Forelimb muscle (tissue), 1 donor: ENCODE data around the gene KCTD13. TPM values are rescaled to one million over a fixed set of nuclear protein-coding genes. Genes with fewer than 3 reads are reported as not detected.
A peak's percentile ranks its signal among the peaks of the same experiment; 100 is the strongest.
"Not testable (repeated sequence)": the region's sequence is repeated elsewhere in the genome, so short reads cannot be mapped to it uniquely, and the experiment has no call there.

Source experiments
- DNase-seq: peaks from one replicate; pipeline ENCODE4 v3.0.0-alpha.2; 2013; ENCODE audit warnings: low read depth
- polyA plus RNA-seq: library from polyadenylated mRNA; unstranded; fragments of 120-200 nt; gene quantifications from one replicate; pipeline ENCODE4 v1.2.1, GENCODE V29; 2013; ENCODE audit not compliant: insufficient read length

KCTD13 gene, protein sequence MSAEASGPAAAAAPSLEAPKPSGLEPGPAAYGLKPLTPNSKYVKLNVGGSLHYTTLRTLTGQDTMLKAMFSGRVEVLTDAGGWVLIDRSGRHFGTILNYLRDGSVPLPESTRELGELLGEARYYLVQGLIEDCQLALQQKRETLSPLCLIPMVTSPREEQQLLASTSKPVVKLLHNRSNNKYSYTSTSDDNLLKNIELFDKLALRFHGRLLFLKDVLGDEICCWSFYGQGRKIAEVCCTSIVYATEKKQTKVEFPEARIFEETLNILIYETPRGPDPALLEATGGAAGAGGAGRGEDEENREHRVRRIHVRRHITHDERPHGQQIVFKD
- 11.7 TPM for polyA plus RNA-seq

DNA sequence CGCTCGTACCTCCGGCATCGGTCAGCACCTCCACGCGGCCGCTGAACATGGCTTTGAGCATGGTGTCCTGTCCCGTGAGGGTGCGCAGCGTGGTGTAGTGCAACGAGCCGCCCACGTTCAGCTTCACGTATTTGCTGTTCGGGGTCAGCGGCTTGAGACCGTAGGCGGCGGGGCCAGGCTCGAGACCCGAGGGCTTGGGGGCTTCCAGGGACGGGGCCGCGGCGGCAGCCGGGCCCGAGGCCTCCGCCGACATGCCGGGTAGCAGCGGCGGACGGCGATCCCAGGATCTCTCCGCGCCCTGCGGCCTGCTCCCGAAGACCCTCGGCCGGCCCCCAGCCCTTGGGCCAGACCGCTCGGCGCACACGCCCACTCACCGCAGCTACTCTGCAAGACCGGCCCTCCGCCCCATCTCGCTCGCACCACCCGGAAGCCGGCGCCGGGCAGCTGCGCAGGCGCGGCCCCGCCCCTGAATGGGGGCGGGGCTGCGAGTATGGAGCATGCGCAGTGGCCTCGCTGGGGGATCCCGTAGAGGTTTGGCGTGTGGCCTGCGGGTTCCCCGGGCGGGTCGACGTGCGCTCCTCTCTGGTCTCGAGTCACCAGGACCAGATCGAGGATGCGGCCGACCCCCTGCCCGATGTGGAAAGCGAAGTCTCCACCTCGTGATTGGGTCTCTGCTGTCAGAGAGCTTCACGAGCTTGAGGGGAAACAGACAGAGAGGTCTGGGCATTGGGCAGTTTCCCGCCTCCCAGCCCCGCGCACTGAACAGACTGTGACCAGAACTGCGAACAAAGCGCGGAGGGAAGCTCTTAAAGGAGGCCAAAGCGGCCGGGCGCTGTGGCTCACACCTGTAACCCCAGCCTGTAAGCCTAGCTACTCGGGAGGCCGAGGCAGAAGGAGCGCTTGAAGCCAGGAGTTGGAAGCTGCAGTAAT lies at the start of gene KCTD13:
TSS of gene KCTD13 (minus strand) at position 446 of the 930 bp plus-strand sequence. CDS start at position 253, 193 bp downstream.
- peak; percentile 55 for DNase-seq

DNA sequence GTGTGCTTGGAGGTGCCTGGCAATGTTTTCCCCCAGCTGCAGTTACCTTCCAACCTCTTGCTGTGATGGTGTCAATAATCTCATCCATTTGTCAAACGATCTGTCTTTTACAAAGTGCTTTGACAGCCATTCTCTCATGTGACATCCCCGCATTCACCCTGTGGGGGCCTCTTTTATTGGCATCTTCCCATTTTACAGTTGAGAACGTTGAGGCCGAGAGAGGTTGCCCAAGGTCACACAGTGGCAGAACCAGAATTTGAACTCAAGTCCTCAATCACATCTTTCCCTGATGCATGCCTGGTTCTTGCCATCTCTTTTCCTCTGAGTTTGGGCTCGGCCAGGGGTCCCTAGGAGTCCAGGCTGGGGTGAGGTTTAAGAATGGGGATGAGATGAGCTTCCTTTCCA lies 49.1 kb upstream of the KCTD13 start:
- DNase-seq = no peak

DNA sequence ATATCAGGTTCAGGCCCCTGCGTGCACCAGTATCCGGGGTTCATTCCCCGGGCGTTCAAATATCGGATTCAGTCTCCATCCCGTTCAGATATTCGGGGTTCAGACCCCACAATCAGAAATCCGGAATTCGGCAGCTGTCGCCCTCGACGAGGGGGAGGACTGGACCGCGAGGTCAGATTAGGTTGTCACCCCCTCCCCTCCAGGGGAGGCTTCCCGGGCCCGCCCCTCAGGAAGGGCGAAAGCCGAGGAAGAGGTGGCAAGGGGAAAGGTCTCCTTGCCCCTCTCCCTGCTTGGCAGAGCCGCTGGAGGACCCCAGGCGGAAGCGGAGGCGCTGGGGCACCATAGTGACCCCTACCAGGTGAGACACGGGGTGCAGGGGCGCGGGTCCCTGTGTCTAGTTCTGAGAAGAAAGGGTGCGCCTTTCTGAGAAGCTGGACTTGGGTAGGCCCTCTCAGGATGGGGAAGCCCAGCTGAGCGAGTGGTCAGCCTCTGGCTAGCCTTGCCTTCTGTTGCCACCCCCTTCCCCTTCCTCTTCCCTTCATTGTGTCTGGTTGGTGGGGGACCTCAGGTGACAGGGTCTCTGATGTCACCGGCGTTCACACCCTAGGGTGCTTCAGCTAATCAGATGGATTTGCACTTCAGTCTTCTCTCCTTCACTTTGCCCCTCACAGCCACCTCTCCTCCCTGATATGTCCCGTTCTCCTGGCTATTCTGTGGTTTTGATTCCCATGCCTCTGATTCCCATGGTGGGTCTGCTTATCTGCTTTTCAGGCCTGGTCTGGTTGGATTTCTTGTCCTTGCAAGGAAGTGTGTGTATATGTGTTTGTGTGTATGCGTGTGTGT lies 48.5 kb upstream of the KCTD13 start:
- no peak for DNase-seq

DNA sequence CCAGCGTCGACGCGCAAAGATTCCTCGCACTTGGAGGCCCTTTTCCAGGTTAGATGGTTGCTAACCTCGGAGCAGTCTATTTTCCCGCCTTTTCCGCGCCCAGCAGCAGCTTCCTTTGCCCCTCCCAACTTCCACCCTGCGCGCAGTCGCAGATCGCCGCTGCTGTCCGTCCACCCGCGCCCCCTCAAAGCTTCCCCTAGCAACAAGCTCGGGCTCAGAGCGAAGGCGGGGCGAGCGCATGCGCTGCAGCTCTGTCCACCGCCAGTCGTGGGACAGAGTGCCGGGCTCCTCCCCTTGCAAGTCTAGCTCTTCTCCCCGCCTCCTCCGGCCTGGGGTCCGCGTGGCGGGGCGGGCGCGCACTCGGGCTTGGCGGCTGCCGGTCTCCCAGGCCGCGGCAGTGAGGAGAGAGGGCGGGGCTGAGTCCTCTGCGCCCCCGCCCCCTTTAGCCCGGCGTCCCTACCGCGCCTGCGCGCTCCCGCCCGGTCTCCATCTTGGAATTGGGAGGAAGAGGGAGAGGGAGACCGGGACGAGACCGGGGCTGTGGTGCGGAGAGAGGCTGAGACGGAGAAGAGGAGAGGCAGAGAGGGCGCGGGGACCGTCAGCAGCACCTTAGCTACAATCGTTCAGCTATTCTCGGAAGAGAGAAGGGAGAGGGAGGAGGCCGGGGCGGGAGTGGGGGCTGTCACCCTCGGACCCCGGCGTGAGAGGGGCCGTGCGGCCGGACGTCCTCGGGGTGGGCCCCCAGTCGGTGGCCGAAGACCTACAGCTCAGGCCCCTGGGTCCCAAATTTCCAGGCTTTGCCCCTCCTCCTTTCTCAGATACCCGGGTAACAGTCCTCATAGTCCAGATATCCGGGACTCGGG lies 47.6 kb upstream of the KCTD13 start, which contains the start of gene TAOK2:
TSS of gene TAOK2 (plus strand) at position 485 of the 863 bp plus-strand sequence. CDS start 3,905 bp downstream, outside the sequence.
- DNase-seq = peak; percentile 96

DNA sequence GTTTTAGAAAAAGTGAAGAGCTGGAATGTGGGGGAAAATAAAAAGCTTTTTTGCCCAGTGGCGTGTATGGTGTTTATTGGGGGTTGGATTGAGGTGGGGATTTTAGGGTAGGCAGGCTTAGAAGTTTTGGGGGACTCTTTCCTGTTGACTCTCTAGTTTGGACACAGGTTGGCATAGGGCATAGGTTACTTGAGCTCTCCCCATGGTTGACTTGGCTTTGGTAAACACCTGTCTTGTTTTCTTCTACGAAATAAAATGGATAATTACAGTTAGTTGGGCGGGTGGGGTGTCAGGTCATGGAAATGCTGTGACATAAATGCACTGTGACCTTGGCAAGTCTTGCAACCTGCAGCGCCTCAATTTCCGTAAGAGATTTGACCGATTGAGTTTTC lies 47.0 kb upstream of the KCTD13 start:
- no peak for DNase-seq

DNA sequence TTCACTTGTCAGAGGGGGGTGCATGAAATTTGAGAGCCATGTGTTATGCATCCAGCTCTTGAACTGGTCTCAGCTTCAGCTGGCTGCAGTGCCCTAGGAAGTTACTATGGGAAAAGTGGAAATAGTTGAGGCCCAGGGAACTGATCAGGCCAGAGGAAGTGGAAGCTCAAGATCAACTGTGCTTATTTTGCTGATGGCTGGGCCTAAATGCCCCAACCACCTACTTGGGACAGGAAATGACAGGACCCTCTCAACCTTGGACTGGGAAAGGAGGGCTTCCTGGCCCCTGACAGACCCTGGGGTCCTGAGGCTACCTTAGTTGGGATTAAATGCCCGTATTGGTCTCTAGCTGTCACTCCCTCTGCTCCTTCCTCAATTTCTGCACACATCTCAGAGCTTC lies 46.5 kb upstream of the KCTD13 start:
- DNase-seq = no peak

DNA sequence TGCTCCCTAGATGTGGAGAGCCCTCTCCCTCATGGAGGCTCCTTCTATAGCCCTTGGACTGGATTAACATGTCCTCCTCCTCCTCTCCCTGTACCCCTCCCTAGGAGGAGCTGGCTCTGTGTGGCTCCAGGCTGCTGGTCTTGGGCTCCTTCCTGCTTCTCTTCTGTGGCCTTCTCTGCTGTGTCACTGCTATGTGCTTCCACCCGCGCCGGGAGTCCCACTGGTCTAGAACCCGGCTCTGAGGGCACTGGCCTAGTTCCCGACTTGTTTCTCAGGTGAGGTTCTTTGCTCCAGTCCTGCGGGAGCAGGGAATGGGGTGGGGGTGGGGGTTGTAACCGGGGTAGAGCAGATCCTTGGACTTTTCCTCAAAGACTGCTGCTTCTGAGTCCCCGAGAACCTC lies 45.3 kb upstream of the KCTD13 start:
- no peak for DNase-seq

DNA sequence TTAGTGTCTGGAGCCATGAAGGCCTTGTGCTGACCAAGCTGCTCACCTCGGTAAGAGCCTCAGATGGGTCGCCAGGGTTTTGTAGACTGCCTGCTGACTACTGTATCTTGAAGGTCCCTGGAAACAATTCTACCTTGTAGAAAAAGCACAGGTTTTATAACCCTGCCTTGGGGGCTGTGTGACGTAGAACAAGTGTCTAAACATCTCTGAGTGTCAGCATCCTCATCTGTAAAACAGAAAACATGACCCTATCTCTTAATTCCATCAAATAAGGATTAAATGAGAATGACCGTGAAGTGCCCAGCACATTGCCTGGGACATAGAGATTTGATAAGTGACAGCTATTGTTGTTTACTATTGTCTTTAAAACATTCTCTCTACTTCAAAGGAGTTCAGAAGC lies 42.2 kb upstream of the KCTD13 start:
- no peak for DNase-seq

DNA sequence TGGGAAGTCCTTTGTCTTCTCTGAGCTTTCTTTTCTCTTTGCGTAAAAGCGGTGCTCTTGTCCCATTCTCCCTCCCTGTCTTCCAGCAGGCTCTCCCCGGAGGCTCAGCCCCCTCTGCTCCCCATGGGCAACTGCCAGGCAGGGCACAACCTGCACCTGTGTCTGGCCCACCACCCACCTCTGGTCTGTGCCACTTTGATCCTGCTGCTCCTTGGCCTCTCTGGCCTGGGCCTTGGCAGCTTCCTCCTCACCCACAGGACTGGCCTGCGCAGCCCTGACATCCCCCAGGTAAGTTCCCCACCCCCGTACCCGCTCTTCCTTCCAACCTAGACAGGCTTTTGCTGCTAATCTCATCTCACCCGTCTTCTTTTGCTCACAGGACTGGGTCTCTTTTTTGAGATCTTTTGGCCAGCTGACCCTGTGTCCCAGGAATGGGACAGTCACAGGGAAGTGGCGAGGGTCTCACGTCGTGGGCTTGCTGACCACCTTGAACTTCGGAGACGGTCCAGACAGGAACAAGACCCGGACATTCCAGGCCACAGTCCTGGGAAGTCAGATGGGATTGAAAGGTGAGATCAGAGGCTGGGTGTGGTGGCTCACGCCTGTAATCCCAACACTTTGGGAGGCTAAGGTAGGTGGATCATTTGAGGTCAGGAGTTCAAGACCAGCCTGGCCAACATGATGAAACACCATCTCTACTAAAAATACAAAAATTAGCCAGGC lies 37.2 kb upstream of the KCTD13 start:
- no peak for DNase-seq

DNA sequence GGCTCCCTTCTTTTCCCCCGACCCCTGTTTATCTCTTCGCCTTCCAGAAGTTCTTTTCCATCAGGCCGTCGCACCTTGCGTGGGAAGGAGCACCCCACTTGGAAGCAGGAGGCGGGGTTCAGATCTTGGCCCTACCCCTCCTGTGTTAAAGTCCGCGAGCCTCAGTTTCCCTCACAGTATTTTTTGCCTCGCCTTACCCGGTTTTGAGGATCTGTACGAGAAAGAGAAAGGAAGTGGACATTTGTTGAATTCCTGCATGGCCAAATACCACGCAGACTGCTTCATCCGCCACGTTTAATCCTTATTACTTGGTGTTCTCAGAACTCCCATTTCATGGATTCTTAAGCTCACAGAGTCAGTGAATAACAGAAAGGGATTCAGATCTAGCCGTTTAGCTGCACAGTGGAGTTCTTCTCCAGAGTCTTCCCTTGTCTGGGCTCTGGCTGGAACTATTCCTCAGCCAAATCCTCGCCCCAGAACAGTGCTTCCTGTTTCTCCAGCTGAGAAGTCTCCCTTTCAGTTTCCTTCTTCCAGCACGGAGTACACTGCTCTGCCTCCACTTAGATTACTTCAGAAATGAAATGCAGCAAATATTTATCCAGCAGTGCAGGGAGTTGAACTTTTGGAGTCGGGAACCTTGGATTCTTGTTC lies 36.4 kb upstream of the KCTD13 start:
- no peak for DNase-seq

DNA sequence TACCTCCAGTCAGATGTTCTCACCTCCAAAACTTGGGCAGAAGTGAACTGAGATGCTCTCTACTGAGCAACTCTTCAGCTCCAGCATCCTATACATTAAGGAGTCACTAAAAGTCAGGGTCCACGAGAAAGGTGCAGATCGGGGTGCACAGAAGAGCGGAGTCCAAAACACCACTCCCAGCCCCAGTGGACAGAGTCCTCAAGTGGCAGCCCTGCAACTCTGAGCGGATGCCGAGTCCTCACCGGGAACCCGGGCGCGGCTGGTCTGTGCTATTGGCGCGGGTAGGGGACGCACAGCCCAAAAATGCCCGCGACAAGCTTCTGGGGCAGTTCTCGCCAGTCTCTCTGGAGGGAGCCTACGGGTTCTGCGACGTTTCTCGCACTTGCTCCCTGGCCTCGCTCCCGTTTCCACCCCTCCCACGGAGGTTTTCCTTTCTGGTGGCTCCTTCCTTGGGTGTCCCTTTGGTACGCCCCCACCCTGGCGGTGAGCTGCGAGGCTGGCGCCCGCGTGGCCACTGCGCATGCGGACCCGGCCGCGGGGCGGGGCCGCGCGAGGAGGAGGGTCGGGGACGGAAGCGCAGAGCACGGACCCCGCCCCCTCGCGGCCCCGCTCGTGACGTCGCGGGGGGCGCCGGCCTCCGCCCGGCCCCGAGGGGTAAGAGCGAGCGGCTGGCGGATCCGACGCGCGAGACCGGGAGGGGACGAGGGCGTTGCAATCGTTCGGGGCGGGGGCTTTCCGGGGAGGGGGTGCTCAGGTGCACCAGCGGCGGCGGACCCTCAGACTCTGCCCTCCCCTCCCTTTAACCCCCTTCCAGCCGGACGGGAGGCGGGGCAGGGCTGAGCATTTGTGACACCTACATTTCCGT lies 35.7 kb upstream of the KCTD13 start, which contains the start of gene TMEM219:
TSS of gene TMEM219 (plus strand) at position 601 of the 865 bp plus-strand sequence. CDS start 1,065 bp downstream, outside the sequence.
- DNase-seq = peak; percentile 78

DNA sequence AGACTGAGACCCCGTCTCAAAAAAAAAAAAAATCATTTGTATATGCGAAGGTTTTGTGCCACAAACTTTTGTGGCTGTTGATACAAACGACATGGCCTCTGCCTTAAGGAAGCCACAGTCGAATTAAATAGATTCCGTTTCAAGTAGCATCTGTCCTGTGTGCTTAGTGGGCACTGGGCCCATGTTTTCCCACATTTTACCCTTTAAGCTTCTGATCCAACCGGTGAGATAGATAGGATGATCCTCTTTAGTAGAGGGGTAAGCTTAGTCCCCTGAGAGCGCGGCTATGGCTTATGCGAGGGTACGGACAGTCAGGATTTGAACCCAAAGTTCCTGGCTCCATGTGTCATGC lies 35.1 kb upstream of the KCTD13 start:
- DNase-seq = no peak

DNA sequence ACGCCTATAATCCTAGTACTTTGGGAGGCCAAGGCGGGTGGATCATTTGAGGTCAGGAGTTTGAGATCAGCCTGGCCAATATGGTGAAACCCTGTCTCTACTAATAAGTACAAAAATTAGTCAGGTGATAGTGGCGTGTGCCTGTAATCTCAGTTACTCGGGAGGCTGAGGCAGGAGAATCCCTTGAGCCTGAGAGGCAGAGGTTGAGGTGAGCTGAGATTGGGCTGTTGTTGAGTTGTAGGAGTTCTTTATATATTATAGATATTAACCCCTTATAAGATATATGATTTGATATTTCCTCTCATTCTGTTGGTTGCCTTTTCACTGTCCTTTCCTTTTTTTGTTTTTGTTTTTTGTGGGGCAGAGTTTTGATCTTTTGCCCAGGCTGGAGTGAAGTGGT lies 33.8 kb upstream of the KCTD13 start:
- DNase-seq = not testable (repeated sequence)

DNA sequence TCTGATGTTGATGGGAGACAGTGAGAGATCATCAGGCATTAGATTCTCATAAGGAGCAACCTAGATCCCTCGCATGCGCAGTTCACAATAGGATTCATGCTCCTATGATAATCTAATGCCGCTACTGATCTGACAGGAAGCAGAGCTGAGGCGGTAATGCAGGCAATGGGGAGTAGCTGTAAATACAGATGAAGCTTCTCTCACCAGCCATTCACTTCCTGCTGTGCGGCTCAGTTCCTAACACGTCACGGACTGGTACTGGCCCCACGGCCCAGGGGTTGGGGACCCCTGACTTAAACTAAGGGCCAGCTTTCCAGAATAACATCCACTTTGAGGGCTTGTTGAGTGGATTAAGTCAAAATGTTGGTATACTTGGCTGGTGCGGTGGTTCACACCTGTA lies 33.3 kb upstream of the KCTD13 start:
- DNase-seq = no peak

DNA sequence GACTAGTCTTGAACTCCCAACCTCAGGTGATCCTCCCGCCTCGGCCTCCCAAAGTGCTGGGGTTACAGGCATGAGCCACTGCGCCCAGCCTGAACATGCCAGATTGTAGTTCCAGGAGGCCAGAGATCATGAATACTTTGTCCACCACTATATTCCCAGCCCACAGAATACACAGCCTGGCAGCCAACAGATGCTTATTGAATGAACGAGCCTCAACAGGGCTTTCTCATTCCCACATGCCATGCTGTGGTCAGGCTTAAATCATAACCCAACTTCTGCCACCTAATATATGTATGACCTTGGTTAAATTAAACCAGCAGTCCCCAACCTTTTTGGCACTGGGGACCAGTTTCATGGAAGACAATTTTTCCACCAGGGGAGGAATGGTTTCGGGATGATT lies 32.7 kb upstream of the KCTD13 start:
- DNase-seq = no peak

DNA sequence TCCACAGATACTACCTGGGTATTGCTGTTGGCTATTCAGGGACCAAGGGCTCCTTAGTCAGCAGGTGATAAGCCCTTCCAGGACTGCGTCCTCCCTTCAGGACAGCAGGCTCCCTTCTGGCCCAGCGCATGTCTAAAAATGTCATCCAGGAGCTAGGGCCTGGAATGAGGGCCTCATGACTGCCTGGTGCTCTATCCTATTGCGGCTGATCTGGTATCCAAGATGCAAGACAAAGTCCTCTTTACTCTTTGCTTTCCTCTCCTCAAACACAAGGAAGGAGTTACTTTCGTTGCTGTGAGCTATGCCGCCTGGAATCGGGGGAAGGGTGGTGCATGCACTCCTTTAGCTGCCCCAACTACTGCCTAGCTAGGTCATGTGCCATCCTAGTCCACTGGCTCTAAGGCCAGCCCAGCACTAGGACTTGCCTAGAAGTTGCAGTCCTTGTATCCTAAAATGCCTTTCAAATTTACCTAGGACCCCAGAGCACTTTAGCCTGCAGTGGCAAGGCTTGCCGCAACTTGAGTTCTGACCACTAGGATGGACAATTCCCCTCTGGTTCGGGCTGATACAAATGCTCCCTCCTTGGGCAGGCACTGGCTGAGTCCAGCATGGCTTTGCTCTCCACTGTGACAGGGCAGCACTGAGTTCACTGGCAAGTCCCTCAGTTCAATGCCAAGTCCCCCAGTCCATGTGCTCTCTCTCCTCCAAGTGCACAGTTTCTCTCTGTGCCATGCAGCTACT lies 25.8 kb upstream of the KCTD13 start:
- DNase-seq = no peak

DNA sequence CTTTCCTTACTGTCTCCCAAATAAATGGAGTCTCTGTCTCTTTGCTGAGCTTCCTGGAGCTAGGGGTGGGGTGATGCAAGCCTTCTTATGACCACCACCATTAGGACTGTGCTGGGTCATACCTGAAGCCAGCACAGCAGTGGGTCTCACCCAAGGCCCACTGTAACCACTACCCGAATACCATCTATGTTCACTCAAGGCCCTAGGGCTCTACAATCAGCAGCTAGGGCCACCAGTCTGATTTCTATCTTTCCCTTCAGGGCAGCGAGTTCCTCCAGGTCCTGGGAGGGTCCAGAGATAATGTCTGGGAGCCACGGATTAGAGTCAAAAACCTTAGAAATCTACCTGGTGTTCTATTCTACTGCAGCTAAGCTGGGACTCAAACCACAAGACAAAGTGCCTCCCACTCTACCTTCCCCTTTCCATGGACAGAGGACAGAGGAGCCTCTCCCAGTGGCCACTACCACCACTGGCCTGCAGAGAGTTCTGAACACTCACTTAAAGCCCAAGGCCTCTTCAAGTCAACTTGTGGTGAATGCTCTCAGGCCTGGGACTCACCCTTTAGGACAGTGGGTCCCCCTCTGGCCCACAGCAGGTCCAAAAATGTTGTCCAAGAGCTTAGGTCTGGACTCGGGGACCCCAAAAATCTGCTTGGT lies 24.9 kb upstream of the KCTD13 start:
- DNase-seq = no peak
